GM19438 (cell line): ENCODE data around the gene NOP58.
"Not testable (repeated sequence)": the region's sequence is repeated elsewhere in the genome, so short reads cannot be mapped to it uniquely, and the experiment has no call there.

ENCODE experiments used
- ATAC-seq: cut with Tn5 transposase; IDR thresholded peaks from one replicate; pipeline ENCODE4 v1.9.1; 2021; ENCODE audit warnings: low read depth; ENCODE audit not compliant: unreplicated experiment

The NOP58 gene, protein sequence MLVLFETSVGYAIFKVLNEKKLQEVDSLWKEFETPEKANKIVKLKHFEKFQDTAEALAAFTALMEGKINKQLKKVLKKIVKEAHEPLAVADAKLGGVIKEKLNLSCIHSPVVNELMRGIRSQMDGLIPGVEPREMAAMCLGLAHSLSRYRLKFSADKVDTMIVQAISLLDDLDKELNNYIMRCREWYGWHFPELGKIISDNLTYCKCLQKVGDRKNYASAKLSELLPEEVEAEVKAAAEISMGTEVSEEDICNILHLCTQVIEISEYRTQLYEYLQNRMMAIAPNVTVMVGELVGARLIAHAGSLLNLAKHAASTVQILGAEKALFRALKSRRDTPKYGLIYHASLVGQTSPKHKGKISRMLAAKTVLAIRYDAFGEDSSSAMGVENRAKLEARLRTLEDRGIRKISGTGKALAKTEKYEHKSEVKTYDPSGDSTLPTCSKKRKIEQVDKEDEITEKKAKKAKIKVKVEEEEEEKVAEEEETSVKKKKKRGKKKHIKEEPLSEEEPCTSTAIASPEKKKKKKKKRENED

DNA sequence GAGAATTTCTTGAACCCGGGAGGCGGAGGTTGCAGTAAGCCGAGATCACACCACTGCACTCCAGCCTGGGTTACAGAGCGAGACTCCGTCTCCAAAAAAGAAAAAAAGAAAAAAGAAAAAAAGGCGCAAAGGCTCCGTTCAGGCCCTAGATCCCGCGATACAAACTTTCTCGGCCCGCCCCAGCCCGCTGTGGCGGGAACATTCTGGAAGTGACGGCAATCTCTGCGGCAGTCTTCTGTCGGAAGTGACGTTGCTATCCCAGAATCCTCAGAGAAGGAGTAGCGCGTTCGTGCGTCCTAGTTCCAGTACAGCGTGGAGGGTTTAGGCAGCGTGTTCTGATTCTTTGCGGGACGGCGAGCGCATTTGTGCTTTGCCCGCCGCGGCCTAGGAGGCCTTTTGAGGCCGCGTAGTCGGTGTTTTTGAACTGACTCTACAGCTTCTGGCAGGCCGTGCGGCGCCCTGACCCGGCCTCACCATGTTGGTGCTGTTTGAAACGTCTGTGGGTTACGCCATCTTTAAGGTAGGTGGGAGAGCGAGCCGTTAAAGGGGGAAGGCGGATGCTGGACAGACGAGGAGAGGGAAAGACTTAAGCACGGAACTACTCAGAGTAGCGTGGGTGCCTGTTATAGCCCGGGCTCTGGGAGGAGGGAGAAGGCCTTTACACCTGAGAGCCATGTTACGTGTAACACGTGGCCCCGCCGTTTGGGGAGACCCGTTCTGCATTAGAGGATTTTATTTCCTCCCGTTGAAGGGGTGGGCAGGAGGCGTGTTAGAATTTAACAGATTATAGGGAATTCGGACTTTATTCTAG, at the start of gene NOP58:
NOP58 (plus strand) TSS at position 297 of the 811 bp plus-strand sequence; CDS start at position 476, 179 bp downstream.
- peak; percentile 82 for ATAC-seq

DNA sequence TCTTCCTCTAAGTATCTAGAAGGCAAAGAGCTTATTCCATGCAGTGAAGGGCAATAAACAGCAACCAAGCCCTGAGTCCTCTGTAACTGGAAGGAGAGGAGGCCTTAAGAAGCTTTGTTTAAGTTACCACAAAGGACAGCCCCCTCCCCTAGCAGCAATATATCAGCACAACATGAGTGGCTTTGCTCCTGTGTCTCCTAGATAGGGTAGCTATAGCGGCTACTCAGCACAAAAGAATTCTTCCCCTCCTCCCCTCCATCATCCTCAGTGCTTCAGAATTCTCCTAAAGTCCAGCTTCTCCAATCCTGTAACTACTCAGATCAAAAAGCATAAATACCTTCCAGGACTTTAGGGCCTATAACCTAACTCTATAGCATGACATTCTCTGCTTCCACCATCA, 43.7 kb upstream of the NOP58 start:
- no peak for ATAC-seq

DNA sequence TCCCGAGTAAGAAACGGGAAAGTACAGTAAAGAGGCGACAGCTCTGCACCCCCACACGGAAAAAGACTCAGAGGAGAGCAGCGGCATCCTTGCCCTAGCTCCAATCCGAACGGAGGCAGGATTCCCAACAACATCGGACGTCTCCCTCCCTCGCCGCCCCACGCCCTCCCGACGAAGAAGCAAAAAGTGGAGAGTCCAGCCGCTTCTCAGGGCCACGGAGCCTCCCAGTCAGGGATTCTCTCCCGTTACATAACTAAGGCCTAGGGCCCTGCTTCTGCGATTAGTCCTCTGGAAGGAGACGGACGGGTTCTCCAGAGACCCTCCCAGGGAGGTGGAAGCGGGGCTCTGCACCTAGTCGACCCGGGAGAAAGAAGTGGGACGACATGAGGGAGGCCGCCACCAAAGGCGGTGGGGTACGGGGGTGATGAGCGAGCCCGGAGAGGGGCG, 27.8 kb upstream of the NOP58 start:
- peak; percentile 42 for ATAC-seq

DNA sequence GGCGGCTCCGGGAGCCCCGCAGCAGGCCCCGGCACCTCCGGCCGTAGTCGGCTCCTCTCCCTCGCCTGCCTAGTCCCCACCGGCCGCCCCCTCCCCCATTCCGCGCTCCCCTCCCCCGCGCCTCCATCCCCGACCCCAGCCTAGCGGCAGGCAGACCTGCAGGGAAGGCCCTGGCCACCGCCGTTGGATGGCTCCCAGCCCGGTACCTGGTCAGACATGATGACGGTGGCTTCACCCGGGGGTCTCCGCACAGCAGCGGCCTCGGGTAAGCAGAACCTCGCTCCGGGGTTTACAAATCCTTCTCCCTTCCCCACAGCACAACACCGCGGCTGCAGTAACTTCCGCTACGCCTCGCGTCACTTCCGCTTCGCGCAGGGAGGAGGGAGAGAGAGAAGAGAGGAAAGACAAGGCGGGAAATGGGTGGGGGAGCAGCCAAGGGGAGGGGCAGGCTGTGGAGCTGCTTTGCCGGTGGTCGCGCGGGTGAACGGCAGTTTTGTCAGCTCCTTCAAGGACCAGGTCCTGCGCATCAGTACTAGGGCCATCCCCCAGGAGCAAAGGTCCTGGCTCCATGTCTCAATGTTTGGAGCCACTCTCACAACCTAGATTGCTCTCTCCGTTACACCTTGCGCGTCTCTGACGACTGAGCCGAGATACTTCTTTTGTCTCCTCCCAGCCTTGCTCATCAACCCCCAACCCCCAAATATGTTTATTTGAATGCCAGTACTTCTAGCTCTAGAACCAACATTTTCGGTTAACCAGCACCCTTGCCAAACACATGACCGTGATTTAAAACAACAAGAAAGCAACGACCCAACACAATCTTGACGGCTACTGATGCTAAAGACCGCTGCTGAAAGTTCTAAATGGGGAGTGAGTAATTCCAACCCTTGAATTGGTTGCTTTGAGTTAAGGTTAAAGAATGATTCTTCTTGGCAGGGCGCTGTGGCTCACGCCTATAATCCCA, 27.0 kb upstream of the NOP58 start, which contains the start of gene SUMO1:
SUMO1 (minus strand) TSS at position 364 of the 964 bp plus-strand sequence; CDS start at position 218, 146 bp downstream.
- peak; percentile 94 for ATAC-seq

DNA sequence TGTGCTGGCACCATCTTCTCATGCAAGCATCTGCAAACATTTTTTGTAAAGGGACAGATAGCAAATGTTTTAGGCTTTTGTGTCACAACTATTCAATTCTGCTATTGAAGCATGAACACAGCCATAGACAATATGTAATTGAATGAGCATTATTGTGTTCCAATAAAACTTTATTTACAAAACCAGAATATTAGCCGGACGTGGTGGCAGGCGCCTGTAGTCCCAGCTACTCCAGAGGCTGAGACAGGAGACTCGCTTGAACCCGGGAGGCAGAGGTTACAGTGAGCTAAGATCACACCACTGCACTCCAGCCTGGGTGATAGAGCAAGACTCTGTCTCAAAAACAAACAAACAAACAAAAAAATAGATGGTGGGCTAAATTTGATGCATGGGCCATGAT, 17.9 kb upstream of the NOP58 start:
- ATAC-seq = not testable (repeated sequence)

DNA sequence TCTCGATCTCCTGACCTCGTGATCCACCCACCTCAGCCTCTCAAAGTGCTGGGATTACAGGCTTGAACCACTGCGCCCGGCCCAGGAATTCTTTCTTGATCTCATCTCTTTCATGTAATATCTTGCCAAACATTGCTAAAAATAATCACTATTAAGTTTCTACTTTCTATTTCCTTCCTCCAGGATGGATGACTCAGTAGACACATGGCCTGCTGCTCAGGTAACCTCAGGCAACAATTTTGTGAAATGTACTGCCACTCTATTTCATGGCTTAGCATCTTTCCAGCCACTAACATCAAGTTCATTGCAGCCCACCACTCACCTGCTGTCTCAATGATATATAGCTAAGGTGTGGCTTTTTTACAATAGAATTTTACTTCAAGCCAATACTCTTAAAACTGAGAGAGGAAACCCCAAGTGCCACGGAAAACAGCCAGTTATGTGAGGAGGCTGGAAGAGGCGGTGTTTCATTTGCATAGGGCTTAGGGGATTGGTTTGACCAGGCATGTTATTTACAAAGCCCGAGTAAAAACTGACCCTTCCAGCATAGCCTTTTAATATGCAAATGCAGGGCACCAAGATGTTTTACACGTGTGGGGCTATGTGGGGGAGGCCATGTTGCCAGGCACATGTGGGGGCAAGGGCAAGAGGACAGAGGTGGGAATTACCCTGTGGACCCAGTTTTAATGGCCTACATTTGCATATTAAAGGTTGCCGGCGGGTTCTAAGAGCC, 15.9 kb upstream of the NOP58 start:
- ATAC-seq = no peak

DNA sequence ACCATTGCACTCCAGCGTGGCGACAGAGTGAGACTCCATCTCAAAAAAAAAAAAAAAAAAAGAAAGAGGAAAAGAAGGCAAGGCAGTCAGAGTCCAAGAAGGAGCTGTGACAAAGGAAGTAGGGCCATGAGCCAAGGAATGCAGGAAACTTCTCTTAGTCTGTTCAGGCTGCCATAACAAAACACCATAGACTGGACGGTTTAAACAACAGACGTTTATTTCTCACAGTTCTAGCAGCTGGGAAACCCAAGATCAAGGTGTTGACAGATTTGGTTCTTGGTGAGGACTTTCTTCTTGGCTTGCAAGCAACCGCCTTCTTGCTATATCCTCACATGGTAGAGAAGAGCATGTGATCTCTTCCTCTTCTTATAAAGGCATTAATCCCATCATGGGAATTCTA, 14.1 kb upstream of the NOP58 start:
- ATAC-seq = no peak

DNA sequence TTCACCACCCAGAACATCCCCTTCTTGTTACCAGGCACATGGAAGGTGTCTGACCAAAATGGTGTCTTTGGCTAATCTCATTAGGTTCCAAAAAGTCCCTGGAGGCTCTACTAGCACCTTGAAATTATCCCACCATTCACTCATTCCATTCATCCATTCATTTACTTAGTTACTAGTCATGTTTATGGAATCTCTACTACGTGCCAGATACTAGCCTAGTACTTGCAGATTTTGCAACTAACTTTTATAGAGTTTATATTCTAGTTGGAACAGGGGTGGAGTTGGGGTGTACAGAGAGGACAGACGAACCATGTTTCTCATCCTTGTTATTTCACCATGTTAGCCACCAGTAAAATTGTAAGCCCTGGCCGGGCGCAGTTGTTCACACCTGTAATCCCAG, 4.0 kb upstream of the NOP58 start:
- no peak for ATAC-seq

DNA sequence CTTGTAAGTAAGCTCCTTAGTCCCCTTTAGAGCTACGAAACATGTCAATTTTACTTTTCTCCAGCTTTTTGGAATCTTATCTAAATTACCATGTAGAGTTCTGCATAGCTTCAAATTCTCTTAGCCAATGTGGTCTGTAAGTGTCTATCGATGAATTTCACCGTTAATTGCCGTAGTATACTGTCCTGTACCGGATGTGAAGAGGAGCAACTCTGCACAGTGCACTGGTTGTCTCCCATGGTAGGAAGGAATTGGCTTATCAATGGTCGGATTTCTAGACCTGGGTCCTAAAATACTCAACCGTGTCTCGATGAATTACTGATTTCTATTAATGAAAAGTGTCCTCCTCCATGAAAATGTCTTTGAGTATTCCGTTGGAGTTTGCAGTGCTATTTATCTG, 1.9 kb downstream of the NOP58 start:
- no peak for ATAC-seq

DNA sequence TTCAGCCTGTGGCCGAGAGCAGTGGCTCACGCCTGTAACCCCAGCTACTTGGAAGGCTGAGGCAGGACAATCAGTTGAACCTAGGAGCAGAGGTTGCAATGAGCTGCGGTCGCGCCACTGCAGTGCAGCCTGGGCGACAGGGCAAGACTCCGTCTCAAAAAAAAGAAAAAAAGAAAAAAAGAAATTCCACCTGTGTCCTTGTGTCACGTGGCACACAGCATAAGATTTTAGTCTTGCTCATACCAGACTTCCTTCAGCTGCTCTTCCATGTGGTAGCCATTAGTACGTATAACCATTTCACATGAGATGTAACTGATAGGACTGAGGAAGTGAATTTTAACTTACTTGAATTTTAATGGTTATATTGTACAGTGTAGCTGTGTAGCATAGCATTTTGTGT, 4.0 kb downstream of the NOP58 start:
- ATAC-seq = no peak

DNA sequence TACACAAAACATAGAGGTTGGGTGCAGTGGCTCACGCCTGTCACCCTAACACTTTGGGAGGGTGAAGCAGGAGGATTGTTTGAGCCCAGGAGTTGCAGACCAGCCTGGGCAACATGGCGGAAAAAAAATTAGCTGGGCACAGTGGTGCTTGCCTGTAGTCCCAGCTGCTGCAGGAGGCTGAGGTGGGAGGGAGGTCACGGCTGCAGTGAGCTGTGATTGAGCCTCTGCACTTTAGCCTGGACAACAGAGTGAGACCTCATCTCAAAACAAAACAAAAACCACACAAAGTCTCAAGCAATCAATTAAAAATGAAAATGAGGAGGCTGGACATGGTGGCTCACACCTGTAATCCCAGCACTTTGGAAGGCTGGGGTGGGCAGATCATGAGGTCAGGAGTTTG, 4.9 kb downstream of the NOP58 start:
- ATAC-seq = no peak

DNA sequence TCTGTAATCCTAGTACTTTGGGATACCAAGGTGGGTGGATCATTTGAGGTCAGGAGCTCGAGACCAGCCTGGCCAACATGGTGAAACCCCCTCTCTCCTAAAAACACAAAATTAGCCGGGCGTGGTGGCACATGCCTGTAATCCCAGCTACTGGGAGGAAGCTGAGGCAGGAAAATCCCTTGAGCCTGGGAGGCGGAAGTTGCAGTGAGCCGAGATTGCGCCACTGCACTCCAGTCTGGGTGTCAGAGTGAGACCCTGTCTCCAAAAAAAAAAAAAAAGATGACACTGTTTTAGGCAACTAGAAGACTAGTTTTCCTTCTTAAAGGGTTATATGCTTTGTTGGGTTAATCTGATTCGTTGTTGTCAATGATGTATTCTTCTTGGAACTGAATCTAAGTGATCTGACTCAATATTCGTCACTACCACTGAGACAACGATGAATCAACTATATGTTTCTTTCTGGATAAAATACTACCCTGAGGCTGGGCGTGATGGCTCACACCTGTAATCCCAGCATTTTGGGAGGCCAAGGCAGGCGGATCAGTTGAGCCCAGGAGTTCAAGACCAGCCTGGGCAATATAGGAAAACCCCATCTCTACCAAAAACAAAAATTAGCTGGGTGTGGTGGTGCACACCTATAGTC, 10.6 kb downstream of the NOP58 start:
- not testable (repeated sequence) for ATAC-seq

DNA sequence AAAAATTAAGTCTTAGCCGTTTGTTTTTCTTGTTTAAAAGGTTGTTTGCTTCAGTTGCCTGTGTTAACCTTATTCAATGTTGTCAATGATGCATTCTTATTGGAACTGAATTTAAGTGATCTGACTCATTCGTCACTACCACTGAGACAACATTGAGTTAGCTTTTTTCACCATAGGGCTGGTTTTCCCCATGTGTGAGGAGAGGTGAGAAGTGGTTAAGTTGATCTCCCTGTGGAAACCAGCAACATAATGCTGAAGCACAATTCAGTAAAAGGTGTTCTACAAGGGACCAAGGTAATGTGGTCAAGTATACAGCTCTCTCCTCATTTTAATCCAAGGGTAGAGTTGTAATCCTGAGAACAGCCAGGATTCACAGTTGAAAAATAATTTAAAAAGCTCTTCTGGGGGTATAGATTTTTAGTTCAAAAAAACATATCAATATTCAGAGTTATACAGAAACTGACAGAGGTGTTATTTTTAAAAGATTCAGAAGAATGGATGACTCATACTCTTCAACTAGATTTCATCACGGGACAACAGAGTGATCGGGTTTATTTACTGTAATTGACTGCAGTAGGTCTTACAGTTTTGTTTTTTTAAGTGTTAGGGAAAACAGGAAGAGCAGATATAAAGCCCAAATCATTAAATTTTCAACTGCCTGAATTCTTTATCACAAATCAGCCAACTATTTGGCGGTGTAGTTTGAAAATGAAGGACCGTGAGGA, 12.6 kb downstream of the NOP58 start:
- no peak for ATAC-seq

DNA sequence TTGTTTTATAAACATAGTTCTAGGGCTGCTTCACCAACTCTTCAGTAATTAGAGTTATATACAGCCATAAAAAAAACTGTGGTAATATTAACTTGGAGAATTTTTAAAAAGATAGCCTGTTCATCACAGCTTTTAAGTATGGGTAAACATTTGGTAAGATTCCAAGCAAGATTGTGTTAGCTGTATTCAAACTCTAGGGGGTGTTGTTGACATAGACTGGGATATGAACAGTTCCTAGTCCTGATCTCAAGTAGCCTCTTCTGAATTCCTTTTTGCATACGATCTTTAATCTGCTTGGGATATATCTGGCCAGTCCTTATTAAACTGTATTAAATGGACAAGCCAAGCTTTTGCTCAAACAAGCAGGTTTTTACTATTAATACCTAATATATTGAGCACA, 13.4 kb downstream of the NOP58 start:
- no peak for ATAC-seq

DNA sequence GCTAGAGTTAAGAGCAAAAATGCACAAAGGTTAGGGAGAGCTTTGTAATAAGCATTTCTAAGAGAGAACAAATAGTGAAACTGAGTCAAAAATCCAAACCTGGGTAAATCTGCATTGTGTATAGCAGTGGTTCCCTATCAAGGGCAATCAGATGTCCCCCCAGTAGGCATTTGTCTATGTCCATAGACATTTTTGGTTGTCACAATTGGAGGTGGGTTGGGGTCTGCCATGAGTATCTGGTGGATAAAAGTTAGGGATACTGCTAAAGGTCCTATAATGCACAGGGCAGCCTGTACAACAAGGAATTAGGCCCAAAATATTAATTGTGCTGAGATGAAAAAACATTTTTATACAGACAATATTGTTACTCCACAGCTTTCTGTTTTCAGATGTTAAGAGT, 21.0 kb downstream of the NOP58 start:
- no peak for ATAC-seq

DNA sequence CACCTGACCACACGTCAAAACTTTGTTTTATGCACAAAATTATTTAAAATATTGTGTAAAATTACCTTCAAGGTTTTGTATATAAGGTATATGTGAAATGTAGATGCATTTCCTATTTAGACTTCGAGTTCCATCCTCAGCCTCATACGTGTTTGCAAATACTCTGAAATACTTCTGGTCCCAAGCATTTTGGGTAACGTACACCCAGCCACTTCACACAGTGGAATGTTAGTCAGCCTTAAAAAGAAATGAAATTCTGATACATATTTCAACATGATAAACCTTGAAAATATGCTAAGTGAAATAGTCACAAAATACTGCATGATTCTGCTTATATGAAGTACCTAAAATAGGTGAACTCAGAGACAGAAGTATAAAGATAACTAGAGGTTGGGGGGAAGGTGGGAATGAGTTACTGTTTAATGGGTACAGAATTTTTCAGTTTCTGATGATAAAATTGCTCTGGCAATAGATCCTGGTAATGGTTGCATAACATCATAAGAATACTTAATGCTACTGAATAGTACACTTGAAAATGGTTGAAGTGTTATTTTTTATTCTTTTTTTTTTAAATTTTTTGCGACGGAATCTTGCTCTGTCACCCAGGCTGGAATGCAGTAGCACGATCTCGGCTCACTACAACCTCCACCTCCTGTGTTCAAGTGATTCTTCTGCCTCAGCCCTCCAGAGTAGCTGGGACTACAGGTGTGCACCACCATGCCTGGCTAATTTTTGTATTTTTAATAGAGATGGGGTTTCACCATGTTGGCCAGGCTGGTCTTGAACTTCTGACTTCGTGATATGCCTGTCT, 24.0 kb downstream of the NOP58 start:
- ATAC-seq = no peak

DNA sequence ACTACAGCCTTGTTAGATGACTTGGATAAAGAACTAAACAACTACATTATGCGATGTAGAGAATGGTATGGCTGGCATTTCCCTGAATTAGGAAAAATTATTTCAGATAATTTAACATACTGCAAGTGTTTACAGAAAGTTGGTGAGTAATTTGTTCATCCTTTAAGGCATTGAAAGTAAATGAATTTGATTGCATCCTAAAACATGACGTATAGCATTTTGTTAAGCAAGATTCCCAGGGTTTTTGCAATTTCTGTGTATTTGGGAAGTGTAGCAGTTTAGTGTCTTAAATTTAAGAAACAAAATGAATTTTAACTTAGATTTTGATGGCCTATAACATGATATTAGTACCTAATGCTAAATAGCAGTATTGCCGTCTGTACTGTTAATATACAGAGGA, 24.8 kb downstream of the NOP58 start:
- ATAC-seq = no peak

DNA sequence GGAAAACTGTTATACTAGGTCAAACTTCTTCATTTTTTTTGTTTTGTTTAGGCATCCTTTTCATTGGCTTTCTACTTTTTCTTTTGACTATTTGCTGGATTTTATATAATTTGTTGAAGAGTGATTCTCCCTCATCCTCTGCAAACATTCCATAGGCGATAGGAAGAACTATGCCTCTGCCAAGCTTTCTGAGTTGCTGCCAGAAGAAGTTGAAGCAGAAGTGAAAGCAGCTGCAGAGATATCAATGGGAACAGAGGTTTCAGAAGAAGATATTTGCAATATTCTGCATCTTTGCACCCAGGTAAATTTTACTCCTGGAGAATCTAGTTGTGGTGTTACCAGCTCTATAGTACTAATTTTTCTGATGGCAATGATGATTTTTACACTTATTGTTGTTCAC, 25.4 kb downstream of the NOP58 start:
- no peak for ATAC-seq
